GM18858 (cell line): Measurements from ENCODE around the gene ANKRD24.
"Not testable (repeated sequence)": the region's sequence is repeated elsewhere in the genome, so short reads cannot be mapped to it uniquely, and the experiment has no call there.

Experiments
- ATAC-seq: cut with Tn5 transposase; IDR thresholded peaks from one replicate; pipeline ENCODE4 v1.9.1; 2021; ENCODE audit not compliant: unreplicated experiment

Gene ANKRD24

DNA sequence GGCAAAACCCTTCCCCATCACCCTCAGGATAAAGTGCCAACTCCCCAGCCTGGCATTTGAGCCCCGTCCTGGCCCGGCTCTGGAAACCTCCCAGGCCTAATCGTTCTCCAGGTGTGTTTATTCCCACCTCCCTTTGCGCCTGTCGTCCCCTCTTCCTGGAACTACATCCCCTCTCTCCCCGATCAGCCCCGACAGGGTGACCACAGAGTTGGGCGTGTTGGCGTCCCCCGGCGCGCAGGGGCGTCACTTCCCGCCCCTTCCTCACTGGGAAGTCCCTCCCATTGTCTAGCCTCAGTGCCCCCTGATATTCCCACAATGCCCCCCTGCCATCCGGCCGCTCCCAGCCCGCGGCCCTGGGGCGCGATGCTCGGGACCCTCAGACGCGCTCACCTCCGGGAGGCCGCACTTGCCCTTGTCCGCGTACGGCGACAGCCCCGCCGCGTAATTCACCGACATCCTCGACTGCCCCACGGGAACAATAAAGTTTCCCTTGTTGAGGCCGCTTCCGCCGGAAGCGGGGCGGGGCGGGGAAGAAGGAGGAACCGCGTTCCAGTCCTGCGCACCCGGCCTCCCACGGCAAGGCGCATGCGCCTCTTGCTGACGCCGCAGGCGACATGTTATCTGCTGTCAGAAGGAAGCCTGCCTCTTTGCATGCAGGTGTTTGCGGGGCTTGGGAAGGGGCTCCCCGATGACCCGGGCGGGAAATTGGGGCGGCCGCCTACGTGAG, at the start of gene ANKRD24, which contains the start of gene SIRT6:
TSS of gene ANKRD24 (plus strand) at position 606 of the 727 bp plus-strand sequence. CDS start 3,737 bp downstream, outside the sequence.
TSS of gene SIRT6 (minus strand) at position 480 of the 727 bp plus-strand sequence. CDS start at position 456, 24 bp downstream.
- ATAC-seq: peak; percentile 41

DNA sequence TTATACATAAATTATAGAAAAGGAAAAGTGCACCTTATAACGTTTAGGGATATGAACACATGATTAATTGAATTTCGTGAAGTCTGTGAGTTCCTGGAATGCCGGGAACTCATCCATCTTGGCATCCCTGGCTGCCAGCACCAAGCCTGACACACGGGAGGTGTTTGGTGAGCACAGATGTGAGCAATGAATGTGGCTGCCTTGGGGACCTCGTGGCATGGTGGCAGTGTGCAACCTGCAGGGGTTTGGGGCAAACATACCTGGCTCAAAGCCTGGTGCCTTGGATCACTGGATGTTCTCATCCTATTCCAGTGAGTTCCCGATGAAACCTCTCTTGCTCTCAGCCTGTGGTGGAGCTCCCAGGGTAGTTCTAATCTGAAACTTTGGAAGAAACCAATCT, 48.1 kb upstream of the ANKRD24 start:
- ATAC-seq: no peak

GRCh38 chr19:4135386-4135785, 47.1 kb upstream of the ANKRD24 start:
- not testable (repeated sequence) for ATAC-seq

DNA sequence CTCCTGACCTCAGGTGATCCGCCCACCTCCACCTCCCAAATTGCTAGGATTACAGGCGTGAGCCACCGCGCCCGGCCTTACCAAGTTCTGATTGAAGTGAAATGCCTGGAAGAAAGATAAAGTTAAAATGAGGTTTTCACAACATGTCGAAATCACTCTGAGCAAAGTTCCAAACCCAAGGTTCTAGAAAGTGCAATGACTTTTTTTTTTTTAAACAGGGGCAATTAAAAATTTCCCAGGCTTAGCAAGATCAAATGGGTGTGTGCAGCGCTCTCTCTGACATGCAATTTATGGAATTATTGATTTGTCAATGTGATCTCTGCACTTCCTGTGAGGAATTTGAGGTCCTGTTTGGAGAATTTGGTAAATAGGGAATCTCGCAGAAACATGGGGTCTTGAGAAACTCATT, 45.8 kb upstream of the ANKRD24 start:
- no peak for ATAC-seq

DNA sequence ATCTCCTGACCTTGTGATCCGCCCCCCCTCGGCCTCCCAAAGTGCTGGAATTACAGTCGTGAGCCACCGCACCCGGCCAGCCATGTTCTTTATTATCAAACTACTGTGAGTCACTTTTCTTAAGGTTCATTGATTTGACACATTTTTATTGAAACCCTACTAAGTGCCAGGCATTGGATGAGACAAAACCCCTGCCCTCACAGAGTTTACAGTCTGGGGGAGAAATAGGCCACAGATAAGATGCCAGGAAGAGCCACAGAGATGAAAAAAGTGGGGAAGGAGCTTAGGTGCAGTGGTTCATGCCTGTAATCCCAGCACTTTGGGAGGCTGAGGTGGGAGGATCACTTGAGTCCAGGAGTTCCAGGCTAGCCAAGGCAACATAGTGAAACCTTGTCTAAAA, 44.0 kb upstream of the ANKRD24 start:
- ATAC-seq: no peak

- ATAC-seq: no peak
These were observed 42.8 kb upstream of the ANKRD24 start for GRCh38 chr19:4139614-4140236.

DNA sequence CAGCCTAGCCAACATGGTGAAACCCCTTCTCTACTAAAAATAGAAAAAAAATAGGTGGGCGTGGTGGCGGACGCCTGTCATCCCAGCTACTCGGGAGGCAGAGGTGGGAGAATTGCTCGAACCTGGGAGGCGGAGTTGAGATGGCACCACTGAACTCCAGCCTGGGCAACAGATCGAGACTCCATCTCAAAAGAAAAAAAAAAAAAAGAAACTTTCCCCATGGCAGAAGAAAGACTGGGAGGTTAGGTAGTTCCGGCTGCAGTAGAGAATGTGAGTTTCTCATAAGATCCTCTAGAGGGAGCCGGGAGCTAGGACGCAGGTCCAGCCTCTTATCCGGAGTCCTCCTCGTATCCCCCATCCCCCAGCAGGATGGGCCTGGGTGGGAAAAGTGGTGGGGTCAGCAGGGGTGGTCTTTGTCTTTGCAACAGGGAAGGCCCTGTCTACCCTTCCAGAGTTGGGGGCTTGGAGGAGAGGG, 42.2 kb upstream of the ANKRD24 start:
- no peak for ATAC-seq

DNA sequence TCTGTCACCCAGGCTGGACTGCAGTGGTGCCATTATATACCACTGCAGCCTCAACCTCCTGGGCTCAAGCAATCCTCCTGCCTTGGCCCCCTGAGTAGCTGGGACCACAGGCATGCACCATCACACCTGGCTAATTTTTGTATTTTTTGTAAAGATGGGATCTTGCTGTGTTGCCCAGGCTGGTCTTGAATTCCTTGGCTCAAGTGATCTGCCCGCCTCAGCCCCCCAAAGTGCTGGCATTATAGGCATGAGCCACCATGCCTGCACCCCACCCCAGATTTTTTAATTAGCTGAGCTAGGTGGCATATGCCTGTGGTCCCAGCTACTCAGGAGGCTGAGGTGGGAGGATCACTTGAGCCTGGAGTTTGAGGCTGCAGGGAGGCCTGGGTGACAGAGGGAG, 39.6 kb upstream of the ANKRD24 start:
- not testable (repeated sequence) for ATAC-seq

GRCh38 chr19:4144666-4145249, 37.7 kb upstream of the ANKRD24 start:
- ATAC-seq: no peak

DNA sequence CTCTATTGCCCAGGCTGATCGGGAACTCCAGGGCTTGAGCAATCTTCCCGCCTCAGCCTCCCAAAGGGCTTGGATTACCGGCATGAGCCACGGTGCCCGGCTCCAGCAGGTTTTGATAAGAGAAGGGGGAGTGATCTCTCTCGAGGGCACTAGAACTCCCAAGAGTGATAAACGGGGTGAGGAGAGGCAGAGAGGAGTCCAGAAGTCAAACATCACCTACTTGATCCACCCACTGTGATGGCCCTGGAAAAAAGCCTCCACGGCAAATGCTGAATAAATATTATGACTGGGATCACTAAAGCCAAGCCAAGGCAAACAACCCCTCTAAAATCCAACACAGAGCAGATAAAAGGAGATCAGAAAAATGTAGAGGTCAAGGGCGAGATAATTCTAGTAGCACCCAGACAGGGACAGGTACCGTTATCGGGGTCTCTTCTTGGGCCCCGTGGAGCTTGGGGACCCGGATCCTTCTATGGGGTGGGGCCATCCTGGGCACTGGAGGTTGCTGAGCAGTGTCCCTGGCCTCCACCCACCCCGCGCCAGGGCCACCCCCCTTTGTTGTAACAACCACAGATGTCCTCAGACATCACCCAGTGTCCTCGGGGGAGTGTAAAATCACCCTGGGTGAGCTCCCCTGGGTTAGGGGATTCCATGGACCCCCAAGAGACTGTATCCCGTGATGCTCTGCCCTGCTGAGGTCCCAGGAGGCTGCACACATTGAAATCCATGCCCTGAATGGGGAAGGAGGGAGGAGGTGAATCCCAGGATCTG, 32.8 kb upstream of the ANKRD24 start:
- ATAC-seq: no peak

GRCh38 chr19:4151623-4152022, 30.9 kb upstream of the ANKRD24 start:
- ATAC-seq: no peak

GRCh38 chr19:4152241-4152998, 30.1 kb upstream of the ANKRD24 start:
- ATAC-seq: no peak

- no peak for ATAC-seq
These were observed 27.7 kb upstream of the ANKRD24 start for GRCh38 chr19:4154571-4155312.

DNA sequence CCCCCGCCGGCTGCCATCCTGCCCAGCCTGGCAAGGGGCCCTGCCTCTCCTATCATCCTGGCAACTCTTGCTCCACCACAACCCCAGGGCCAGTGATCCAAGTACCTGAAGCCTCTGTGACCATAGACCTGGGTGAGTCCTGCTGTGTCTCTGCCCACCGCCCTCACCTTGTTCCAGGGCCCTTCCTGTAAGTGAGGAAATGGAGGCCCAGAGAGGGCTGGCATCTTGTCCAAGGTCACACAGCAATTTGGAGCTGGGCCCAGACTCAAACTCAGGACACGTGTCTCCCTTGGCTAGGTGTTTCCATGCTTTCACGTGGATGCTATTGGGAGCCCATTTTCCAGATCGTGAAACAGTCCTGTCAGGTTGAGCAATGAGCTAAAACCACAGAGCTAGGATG, 25.3 kb upstream of the ANKRD24 start:
- no peak for ATAC-seq

GRCh38 chr19:4157971-4158370, 24.5 kb upstream of the ANKRD24 start:
- not testable (repeated sequence) for ATAC-seq

GRCh38 chr19:4161415-4162077, 20.9 kb upstream of the ANKRD24 start:
- ATAC-seq: no peak

- ATAC-seq: no peak
These were observed 18.2 kb upstream of the ANKRD24 start for GRCh38 chr19:4164262-4164661.

DNA sequence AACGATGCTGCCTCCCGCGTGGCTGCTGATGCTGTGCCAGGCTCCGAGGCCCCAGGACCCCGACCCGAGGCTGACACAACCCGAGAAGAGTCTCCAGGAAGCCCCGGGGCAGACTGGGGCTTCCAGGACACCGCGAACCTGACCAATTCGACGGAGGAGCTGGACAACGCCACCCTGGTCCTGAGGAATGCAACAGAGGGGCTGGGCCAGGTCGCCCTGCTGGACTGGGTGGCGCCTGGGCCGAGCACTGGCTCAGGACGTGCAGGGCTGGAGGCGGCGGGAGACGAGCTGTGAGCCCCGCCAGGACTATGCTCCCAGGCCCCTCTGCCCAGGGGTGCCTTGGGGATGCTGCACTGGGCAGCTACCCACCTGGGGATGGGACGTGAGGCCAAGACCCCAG, 10.8 kb upstream of the ANKRD24 start:
- ATAC-seq: no peak

DNA sequence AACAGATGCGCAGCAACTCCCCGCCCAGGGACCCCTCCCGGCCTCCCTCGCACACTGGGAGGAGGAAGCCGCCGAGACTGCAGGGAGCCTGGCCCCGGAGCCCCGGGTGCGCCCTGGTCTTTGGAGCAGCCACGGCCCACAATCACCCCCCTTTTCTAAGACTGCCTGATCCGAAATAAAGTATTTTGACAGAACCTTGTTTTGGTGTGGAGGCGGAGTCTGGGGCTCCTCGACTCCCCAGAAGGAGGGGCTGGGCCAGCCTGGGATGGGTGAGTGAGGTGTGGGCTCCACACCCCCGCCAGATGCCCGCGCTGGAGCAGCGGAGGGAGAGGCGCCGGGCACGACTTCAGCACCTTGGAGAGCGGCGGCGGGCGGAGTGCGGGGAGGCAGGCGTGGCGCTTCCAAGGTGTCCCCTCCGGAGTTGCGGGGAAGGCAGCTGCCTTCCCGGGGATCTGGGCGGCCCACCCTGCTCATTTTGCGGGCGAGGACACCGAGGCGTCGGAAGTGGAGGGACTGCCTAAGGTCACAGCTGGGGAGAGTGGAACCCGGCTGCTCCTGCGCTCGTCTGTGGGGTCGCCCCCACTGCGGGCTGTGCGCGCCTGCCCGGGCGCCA, 9.5 kb upstream of the ANKRD24 start:
- ATAC-seq: no peak
